Measurements from ENCODE around the gene C9orf78.

DNA sequence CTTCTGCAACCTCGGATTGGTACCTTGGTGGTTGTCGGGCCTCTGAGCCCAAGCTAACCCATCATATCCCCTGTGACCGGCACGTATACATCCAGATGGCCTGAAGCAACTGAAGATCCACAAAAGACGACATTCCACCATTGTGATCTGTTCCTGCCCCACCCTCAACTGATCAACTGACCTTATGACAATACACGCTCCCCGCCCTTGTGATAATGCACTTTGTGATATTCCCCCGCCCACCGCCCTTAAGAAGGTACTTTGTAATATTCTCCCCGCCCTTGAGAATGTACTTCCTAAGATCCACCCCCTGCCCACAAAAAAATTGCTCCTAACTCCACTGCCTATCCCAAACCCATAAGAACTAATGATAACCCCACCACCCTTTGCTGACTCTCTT is 48.6 kb downstream of the C9orf78 start:
- TF ChIP-seq, protein P1, sequence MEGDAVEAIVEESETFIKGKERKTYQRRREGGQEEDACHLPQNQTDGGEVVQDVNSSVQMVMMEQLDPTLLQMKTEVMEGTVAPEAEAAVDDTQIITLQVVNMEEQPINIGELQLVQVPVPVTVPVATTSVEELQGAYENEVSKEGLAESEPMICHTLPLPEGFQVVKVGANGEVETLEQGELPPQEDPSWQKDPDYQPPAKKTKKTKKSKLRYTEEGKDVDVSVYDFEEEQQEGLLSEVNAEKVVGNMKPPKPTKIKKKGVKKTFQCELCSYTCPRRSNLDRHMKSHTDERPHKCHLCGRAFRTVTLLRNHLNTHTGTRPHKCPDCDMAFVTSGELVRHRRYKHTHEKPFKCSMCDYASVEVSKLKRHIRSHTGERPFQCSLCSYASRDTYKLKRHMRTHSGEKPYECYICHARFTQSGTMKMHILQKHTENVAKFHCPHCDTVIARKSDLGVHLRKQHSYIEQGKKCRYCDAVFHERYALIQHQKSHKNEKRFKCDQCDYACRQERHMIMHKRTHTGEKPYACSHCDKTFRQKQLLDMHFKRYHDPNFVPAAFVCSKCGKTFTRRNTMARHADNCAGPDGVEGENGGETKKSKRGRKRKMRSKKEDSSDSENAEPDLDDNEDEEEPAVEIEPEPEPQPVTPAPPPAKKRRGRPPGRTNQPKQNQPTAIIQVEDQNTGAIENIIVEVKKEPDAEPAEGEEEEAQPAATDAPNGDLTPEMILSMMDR (IDR thresholded peaks at IDR 0.05): no peak
- TF ChIP-seq CREB1 (CRISPR knock-in tag; IDR thresholded peaks at IDR 0.05) (no peak), FOXJ3 (CRISPR knock-in tag; IDR thresholded peaks at IDR 0.05; ENCODE audit: borderline replicate concordance) (no peak)
